Stimulated activated CD4-positive, alpha-beta T cell treated with anti-CD3 and anti-CD28 coated beads, Interleukin-2, amount 100 ng/mL, for 4 hours (primary cell): ENCODE measurements around the gene NCAM1.

Experiments used
- DNase-seq: peaks from one replicate; pipeline ENCODE4 v3.0.0-alpha.2; 2020; ENCODE audit warnings: low read depth

NCAM1 gene

GRCh38 chr11:113087706-113088105 lies 126.5 kb downstream of the NCAM1 start:
- DNase-seq: no peak

DNA sequence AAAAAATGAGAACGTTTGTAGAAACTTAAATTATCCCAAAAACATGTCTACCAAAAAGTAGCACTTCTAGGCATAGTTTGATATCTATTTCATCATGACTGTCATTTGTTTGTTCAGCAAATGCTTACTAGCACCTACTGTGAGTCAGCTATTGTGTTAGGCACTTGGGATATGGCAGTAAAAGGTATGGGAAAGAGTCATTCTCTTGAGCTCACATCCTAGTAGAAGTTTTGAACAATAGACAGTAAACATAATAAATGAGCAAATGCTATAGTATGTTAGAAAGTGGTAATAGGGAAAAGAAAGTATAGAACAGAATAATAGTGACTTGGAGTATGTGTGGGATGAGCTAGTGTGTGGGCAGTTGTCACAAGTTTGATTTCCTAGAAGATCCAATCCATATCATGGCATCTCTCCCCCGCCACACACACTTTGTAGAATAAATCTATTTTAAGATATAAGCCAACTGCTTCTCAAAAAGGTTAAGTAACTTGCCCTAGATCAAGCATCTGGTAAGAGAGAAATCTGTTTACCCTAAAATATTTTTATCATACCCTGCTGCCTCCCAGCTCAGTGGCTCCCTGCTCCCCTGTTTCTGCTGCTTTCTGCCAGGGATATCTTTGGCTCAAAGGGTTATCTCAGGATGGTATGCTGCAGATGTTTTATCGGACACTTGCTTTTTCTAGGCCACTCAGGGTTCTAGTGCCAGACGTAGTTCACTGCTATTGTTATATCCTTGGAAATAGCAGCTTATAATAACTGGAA lies 129.7 kb downstream of the NCAM1 start:
- DNase-seq: no peak

- no peak for DNase-seq
Measured at GRCh38 chr11:113091481-113091780, 130.2 kb downstream of the NCAM1 start.

- no peak for DNase-seq
Measured at GRCh38 chr11:113096648-113097047, 135.4 kb downstream of the NCAM1 start.

DNA sequence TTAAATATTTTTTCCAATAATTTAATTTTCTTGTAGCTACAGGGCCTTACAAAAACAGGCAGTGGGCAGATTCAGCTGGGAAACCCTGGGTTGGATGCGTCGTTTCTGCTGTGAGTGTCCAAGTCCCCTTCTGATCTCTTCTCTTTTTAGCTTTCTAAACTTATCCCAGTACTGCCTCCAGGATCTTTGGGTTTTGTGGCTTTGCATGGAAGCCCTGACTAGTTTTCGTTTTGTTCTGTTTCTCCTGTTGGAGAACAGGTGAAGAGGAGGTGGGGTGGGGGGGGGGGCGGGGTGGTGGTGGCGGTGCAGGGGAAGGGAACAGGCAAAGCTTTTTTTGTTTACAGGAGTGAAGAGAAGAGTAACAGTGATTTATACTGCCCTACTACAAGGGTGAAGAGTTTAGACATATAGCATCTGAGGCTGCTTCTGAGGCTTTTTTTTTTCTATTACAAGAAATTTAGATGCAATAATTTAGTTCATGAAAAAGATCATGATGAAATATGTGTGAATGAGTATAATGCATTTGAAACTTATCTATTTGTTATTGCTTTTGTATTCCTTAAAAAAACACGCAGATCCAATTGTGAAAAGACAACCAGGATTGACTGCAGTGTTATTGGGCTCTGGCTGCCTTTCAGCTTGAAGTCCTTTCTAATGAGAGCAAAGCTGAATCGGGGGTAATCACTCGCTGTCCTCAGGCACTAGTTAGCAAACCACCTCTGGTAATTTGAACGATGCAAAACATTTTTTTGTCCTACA lies 142.9 kb downstream of the NCAM1 start:
- no peak for DNase-seq

- no peak for DNase-seq
Measured at GRCh38 chr11:113104691-113105251, 143.6 kb downstream of the NCAM1 start.

GRCh38 chr11:113105592-113105991 lies 144.4 kb downstream of the NCAM1 start:
- no peak for DNase-seq

DNA sequence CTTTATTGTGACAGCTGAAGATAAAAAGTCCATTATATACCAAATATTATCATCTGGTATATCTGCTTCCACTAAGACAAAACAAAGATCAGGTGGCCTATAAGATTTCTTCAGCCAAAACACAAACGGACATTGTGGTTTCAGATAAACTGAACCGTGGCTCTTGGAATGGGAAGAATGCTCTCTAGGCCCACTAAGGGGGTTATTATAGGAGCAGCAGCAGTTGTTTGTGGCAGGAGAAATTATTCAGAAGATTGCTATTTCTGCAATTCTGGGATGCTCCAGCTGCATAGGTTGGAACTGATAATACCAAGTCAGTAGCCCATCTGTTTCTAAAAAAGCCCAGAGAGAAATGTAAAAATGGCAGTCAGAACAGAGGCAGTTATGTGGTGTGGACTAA lies 145.3 kb downstream of the NCAM1 start:
- DNase-seq: no peak

- no peak for DNase-seq
Measured at GRCh38 chr11:113110046-113110445, 148.8 kb downstream of the NCAM1 start.

- no peak for DNase-seq
Measured at GRCh38 chr11:113111156-113111555, 149.9 kb downstream of the NCAM1 start.

GRCh38 chr11:113112307-113112706 lies 151.1 kb downstream of the NCAM1 start:
- DNase-seq: no peak

- no peak for DNase-seq
Measured at GRCh38 chr11:113113801-113114704, 152.8 kb downstream of the NCAM1 start.

DNA sequence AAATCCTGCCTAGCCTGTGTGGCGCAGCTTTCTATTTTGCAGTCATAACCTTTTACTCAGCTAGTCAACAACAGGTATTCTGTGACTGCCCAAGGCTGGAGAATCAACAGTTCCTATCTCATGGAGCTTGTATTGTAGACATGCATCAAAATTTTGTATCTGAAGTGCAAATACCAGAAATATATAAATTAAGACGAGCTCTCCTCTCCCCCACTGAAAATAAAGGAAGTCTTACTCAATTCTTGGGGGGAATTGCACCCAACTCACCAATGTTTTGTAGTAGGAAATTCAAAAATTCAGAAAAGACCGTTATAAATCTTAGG lies 153.4 kb downstream of the NCAM1 start:
- DNase-seq: no peak

DNA sequence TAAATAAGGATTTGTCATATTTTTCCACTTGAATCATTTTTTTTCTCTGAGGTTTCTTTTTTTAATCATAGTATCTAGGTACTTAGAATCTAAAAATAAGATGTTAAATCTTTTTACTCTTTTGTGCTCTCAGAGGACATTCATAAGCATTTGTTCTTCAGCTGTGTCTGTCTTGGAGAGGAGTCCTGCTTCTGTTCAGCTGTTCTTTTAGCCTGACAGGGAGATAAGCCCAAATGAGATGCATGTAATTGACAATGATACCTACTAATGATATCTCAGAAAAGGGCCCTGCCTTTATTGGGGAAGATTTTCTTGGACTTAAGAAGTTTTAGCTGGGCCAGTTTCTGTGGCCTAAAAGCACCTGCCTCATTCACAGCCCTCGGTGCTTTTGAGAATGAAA lies 156.9 kb downstream of the NCAM1 start:
- DNase-seq: no peak

GRCh38 chr11:113119074-113119473 lies 157.9 kb downstream of the NCAM1 start:
- no peak for DNase-seq

DNA sequence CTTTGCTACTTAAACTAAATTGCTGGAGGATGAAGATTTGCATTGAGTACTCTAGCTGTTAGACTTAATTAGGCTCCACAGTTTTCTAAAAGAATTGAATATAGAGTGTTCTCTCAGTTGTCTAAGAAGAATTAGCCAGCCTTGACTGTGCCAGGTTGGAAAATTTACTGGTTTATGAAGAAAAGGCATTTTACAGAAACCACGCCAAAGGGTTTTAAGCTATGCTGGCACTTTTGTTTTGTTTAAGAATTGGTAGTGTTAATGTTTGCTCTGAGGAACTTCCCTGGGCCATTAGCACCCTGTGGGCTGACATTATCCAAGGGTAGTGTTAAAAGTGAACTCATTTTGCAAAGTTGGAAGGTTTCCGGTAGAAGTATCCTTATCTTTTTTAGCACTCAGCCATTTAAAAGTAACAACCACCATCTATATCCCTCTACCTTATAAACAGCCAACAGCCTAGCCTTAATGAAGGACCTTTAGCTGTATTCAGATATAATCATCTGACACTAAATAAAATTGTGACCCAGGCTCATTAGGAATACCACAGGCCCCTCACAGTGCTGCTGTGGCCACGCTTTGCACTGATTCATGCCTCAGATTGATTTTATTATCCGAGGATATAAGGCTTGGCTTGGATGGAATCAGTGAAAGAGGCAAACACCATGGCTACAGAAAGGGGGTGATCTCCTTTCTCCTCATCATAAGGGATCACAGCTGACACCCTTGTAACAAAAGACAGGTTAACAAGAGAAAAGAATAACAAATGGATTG lies 158.9 kb downstream of the NCAM1 start:
- no peak for DNase-seq

DNA sequence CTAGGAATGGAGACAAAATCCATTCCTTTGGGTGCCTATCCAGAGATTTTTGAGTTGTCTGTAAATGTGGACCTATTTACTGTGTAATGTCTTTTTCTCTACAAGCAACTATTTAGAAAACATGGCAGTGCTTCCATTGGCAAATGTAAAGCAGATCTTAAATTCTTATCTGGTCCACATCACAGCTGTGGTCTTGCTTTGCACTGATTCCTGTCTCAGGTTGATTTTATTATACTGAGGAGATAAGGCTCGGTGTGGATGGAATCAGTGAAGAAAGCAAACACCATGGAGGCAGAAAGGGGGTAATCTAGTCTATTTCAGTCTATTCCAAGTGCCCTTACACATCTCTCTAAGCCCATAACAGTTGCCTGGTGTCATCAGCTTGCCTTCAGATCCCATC lies 160.5 kb downstream of the NCAM1 start:
- no peak for DNase-seq

DNA sequence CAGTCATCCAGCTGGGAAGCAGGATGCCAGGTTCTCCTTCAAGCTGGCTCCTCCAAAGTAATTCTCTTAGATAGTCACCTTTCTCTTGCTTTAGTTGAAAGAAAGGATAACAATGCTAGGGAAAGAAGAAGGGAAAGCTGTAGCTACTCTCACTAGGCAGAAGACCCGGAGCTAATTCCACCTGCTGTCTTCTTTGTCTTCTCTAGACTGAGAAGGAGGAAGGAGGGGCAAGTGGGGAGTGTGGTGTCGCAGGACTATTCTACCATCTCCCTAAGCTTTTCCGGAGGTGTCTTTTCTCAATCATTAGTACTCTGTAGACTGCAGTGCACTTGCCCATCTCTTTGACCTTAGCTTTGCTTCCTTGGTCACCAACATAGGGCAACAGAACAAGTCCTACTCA lies 162.8 kb downstream of the NCAM1 start:
- no peak for DNase-seq

DNA sequence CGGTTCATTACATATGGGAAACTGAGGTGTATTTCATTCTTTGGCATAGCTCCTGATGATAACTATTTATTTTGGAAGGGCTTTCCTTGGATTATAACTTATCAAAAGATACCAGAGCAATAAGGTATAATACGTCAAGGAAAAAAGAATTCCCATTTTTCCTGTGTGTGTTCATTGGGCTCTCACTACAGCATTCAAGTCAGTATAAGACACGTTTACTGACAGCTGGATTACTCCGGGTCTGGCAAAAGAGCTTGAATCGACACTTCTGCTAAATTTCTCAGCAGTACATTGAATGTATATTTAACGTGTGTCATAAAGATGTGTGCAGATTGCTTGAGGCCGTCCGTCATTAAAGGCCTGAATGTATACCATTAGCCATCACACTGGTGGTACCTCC lies 163.4 kb downstream of the NCAM1 start:
- DNase-seq: no peak

GRCh38 chr11:113129261-113129992 lies 168.2 kb downstream of the NCAM1 start:
- DNase-seq: no peak
